Liver (tissue), 9 donors: ENCODE results near the gene SETD1A. TPM values are rescaled to one million over a fixed set of nuclear protein-coding genes. Genes with fewer than 3 reads are reported as not detected.

ENCODE experiments used
- DNase-seq: peaks from one replicate; pipeline ENCODE4 v3.0.0-alpha.2; 2017; ENCODE audit warnings: low spot score
- H3K27ac ChIP-seq, 2 donors: one replicate each; pipeline ENCODE4 v1.7.0; 2013; ENCODE audit warnings: inconsistent platforms in 2 of 2, low read length in 2 of 2, control low read depth in 1 of 2, low read depth in 1 of 2, mild to moderate bottlenecking in 1 of 2
- H3K27me3 ChIP-seq, 4 donors: one replicate each; pipeline versions ENCODE4 v1.6.1 to v1.7.0; 2013; ENCODE audit warnings: low read length in 3 of 4, inconsistent platforms in 1 of 4, mild to moderate bottlenecking in 1 of 4, moderate library complexity in 1 of 4; ENCODE audit not compliant: control insufficient read depth in 4 of 4, insufficient read depth in 4 of 4
- H3K36me3 ChIP-seq, 4 donors: one replicate each; pipeline versions ENCODE4 v1.6.1 to v1.7.0; 2013; ENCODE audit warnings: low read length in 3 of 4, mild to moderate bottlenecking in 3 of 4, low read depth in 1 of 4, moderate library complexity in 1 of 4; ENCODE audit not compliant: control insufficient read depth in 4 of 4, insufficient read depth in 3 of 4
- H3K4me1 ChIP-seq, 4 donors: one replicate each; pipeline versions ENCODE4 v1.6.1 to v1.7.0; 2013; ENCODE audit warnings: low read length in 3 of 4, mild to moderate bottlenecking in 3 of 4, moderate library complexity in 1 of 4; ENCODE audit not compliant: control insufficient read depth in 4 of 4, insufficient read depth in 4 of 4
- H3K4me3 ChIP-seq, 3 donors: one replicate each; pipeline versions ENCODE4 v1.6.1 to v1.7.0; 2013; ENCODE audit warnings: low read length in 3 of 3, control low read depth in 1 of 3, low read depth in 1 of 3, mild to moderate bottlenecking in 1 of 3
- H3K9ac ChIP-seq, 2 donors: one replicate each; pipeline ENCODE4 v1.7.0; 2013; ENCODE audit warnings: low read length in 2 of 2, mild to moderate bottlenecking in 2 of 2, moderate library complexity in 2 of 2, control low read depth in 1 of 2, low read depth in 1 of 2
- H3K9me3 ChIP-seq, 4 donors: one replicate each; pipeline versions ENCODE4 v1.6.1 to v1.7.0; 2013; ENCODE audit warnings: low read length in 3 of 4; ENCODE audit not compliant: control insufficient read depth in 4 of 4
- GABPA ChIP-seq, 2 donors: IDR thresholded peaks in 1 of 2; conservative IDR thresholded peaks in 1 of 2; 2 replicates each; pipeline ENCODE4 v1.6.1; 2016; ENCODE audit warnings: antibody characterized with exemption in 2 of 2, mild to moderate bottlenecking in 1 of 2, moderate library complexity in 1 of 2
- SP1 ChIP-seq: IDR thresholded peaks from 2 replicates; pipeline ENCODE4 v1.6.1; 2018; ENCODE audit warnings: antibody characterized with exemption, mild to moderate bottlenecking
- TAF1 ChIP-seq: conservative IDR thresholded peaks from 2 replicates; pipeline ENCODE4 v1.6.1; 2016; ENCODE audit warnings: antibody characterized with exemption, mild to moderate bottlenecking
- YY1 ChIP-seq: IDR thresholded peaks from 2 replicates; pipeline ENCODE4 v1.6.1; 2016; ENCODE audit warnings: antibody characterized with exemption, mild to moderate bottlenecking
- WGBS: extraction: QIAGEN DNeasy Blood & Tissue Kit; methylation state at CpG from one replicate; pipeline ENCODE4 v1.1.7; 2013; 5-methylcytosine and 5-hydroxymethylcytosine counted together
- polyA plus RNA-seq, 2 donors: library from polyadenylated mRNA; stranded (reverse) in 1 of 2; unstranded in 1 of 2; fragments of 200-250 nt in 1 of 2; fragments of >200 nt in 1 of 2; fragmentation: Nextera tagmentation in 1 of 2; extraction: Ambion mirVana in 1 of 2; gene quantifications; one replicate each; pipeline versions ENCODE4 v1.2.1 to v1.2.3, GENCODE V29; 2013 to 2015
- total RNA-seq, 2 donors: library from RNA; depleted of rRNA; stranded (reverse); fragments of >200 nt; gene quantifications; one replicate each; pipeline ENCODE4 v1.2.3, GENCODE V29; 2014
- TF ChIP-seq, protein P1 (sequence below): fragments of 150-350 bp; IDR thresholded peaks from 2 replicates; pipeline ENCODE4 v1.5.1; 2017; ENCODE audit warnings: improper control_type of control experiment, low read depth, low read length; ENCODE audit not compliant: missing input control
- TF ChIP-seq, protein P2 (sequence below): IDR thresholded peaks from 2 replicates; pipeline ENCODE4 v1.6.1; 2016; ENCODE audit warnings: antibody characterized with exemption, mild to moderate bottlenecking
- donor health status: healthy.
- donor health status: healthy.
- donor health status: healthy.
- donor health status: healthy.
- donor health status: healthy.

Gene SETD1A
- total and polyA plus RNA-seq, 4 donors: 2.7 to 4.9 (median 3.7) TPM

DNA sequence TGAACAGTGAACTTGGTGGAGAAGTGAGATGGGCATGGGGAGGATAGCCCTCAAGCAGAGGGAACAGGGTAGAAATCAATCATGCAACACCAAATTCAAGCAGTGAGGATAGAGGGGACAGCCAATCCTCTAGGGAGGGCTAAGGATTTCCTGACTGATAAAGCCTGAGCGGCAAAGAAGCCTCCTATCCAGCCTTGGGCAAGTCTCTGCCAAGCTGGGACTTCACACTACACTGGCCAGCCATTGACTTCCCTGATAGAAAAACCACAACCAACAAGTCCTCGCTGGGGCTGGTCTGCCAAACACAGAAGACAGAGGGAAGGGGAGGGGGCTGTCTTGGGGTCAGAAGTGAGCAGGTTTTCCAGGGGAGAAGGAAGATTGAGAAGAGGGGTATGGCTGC lies 36.7 kb upstream of the SETD1A start:
- Histone ChIP-seq H3K4me3 (no peak overlapping the region), H3K27ac (no peak overlapping the region), H3K27me3 (no peaks in the 10 kb centered on the region), H3K36me3 (no peaks in the 10 kb centered on the region), H3K4me1 (peaks cover 4 to 9% (median 8%) of the 10 kb centered on the region in 4 donors), H3K9me3 (no peaks in the 10 kb centered on the region), H3K9ac (no peak overlapping the region)
- WGBS: 79% methylated on average over 2 of the region's 2 CpGs
- TF ChIP-seq GABPA (IDR thresholded peaks at IDR 0.05 in 1 of 2, conservative IDR thresholded peaks at IDR 0.05 in 1 of 2) (no peak), YY1 (no peak), SP1 (no peak), TAF1 (no peak)
- TF ChIP-seq, protein P1, sequence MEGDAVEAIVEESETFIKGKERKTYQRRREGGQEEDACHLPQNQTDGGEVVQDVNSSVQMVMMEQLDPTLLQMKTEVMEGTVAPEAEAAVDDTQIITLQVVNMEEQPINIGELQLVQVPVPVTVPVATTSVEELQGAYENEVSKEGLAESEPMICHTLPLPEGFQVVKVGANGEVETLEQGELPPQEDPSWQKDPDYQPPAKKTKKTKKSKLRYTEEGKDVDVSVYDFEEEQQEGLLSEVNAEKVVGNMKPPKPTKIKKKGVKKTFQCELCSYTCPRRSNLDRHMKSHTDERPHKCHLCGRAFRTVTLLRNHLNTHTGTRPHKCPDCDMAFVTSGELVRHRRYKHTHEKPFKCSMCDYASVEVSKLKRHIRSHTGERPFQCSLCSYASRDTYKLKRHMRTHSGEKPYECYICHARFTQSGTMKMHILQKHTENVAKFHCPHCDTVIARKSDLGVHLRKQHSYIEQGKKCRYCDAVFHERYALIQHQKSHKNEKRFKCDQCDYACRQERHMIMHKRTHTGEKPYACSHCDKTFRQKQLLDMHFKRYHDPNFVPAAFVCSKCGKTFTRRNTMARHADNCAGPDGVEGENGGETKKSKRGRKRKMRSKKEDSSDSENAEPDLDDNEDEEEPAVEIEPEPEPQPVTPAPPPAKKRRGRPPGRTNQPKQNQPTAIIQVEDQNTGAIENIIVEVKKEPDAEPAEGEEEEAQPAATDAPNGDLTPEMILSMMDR: no peak
- TF ChIP-seq, protein P2, sequence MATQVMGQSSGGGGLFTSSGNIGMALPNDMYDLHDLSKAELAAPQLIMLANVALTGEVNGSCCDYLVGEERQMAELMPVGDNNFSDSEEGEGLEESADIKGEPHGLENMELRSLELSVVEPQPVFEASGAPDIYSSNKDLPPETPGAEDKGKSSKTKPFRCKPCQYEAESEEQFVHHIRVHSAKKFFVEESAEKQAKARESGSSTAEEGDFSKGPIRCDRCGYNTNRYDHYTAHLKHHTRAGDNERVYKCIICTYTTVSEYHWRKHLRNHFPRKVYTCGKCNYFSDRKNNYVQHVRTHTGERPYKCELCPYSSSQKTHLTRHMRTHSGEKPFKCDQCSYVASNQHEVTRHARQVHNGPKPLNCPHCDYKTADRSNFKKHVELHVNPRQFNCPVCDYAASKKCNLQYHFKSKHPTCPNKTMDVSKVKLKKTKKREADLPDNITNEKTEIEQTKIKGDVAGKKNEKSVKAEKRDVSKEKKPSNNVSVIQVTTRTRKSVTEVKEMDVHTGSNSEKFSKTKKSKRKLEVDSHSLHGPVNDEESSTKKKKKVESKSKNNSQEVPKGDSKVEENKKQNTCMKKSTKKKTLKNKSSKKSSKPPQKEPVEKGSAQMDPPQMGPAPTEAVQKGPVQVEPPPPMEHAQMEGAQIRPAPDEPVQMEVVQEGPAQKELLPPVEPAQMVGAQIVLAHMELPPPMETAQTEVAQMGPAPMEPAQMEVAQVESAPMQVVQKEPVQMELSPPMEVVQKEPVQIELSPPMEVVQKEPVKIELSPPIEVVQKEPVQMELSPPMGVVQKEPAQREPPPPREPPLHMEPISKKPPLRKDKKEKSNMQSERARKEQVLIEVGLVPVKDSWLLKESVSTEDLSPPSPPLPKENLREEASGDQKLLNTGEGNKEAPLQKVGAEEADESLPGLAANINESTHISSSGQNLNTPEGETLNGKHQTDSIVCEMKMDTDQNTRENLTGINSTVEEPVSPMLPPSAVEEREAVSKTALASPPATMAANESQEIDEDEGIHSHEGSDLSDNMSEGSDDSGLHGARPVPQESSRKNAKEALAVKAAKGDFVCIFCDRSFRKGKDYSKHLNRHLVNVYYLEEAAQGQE: no peak
- no peak for DNase-seq

DNA sequence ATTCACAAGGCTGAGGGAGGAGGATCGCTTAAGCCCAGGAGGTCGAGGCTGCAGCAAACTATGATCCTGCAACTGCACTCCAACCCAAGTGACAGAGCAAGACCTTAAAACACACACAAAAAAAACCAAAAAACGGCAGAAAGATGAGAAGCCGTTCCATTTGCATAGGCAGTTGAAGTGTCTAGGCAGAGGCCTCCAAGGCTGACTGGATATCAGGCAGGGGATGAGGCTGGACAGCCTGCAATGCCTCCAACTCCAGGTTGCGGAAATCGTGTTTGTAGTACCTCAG lies 36.2 kb upstream of the SETD1A start:
- H3K4me1 ChIP-seq: peaks cover 4 to 9% (median 8%) of the 10 kb centered on the region in 4 donors
- H3K4me3 ChIP-seq: peak overlapping the region in 2 of 3 donors; percentile 42 to 92
- no peak overlapping the region for H3K9ac ChIP-seq
- peak overlapping the region; percentile 63 to 84 for H3K27ac ChIP-seq
- WGBS: 33% methylated on average over 6 of the region's 6 CpGs
- no peaks in the 10 kb centered on the region for H3K9me3 ChIP-seq
- no peaks in the 10 kb centered on the region for H3K27me3 ChIP-seq
- DNase-seq: no peak
- TF ChIP-seq, protein P1: no peak
- TF ChIP-seq, protein P2: peak; percentile 91
- no peaks in the 10 kb centered on the region for H3K36me3 ChIP-seq
